IMR-90 (cell line): ENCODE data around the gene DOK1. TPM values are rescaled to one million over a fixed set of nuclear protein-coding genes. Genes with fewer than 3 reads are reported as not detected.

Experiments used
- ATAC-seq: fragments of 200-7000 bp; cut with Tn5 transposase; 2 replicates; pipeline ENCODE4 v1.9.1; 2020; ENCODE audit warnings: low read depth, mild to moderate bottlenecking, moderate library complexity
- BruUV-seq: library from RNA; stranded (reverse); fragments of 400-500 nt; replicated peaks from 2 replicates; lab custom pipeline; 2021; lab: Mats Ljungman, UMichigan
- CTCF ChIA-PET: fragments of 300-600 bp; formaldehyde crosslinking; extraction: SDS; loops from one replicate; lab custom pipeline; 2021; ENCODE audit warnings: antibody characterized with exemption; lab: Yijun Ruan, JAX
- POLR2A ChIA-PET: fragments of 300-600 bp; sonication (Branson Sonifier 250); formaldehyde crosslinking; loops from one replicate; lab custom pipeline; 2022; ENCODE audit warnings: antibody characterized with exemption; ENCODE audit not compliant: unreplicated experiment; lab: Charles Lee
- DNase-seq: peaks from one replicate; pipeline ENCODE4 v3.0.0; 2013
- H2AFZ ChIP-seq: replicated peaks from 2 replicates; pipeline ENCODE3; 2013; ENCODE audit warnings: low read length, mild to moderate bottlenecking; ENCODE audit not compliant: poor library complexity
- H2AK5ac ChIP-seq: 2 replicates; pipeline ENCODE4 v1.6.1; 2013; ENCODE audit warnings: low read depth, low read length, inconsistent platforms
- H2AK9ac ChIP-seq: replicated peaks from 2 replicates; pipeline ENCODE3; 2013; ENCODE audit warnings: mild to moderate bottlenecking, low read depth, low read length, moderate library complexity; ENCODE audit not compliant: poor library complexity
- H2BK120ac ChIP-seq: 2 replicates; pipeline ENCODE4 v1.6.1; 2013; ENCODE audit warnings: low read depth, low read length, inconsistent platforms
- H2BK15ac ChIP-seq: 3 replicates; pipeline ENCODE4 v1.6.1; 2013; ENCODE audit warnings: low read depth, low read length, inconsistent platforms
- H2BK20ac ChIP-seq: 2 replicates; pipeline ENCODE4 v1.6.1; 2013; ENCODE audit warnings: low read depth, mild to moderate bottlenecking, inconsistent platforms, low read length, moderate library complexity
- H2BK5ac ChIP-seq: 2 replicates; pipeline ENCODE4 v1.6.1; 2013; ENCODE audit warnings: mild to moderate bottlenecking, low read depth, low read length, inconsistent platforms; ENCODE audit not compliant: poor library complexity, severe bottlenecking
- H3K14ac ChIP-seq: replicated peaks from 2 replicates; pipeline ENCODE4 v1.6.1; 2013; ENCODE audit warnings: low read depth, low read length, inconsistent platforms
- H3K18ac ChIP-seq: 2 replicates; pipeline ENCODE4 v1.6.1; 2013; ENCODE audit warnings: low read depth, low read length, control low read depth
- H3K23ac ChIP-seq: 2 replicates; pipeline ENCODE4 v1.6.1; 2013; ENCODE audit warnings: low read depth, low read length, inconsistent platforms
- H3K27ac ChIP-seq: 2 replicates; pipeline ENCODE4 v1.5.1; 2013; ENCODE audit warnings: mild to moderate bottlenecking, control low read depth, low read length; ENCODE audit not compliant: insufficient read depth
- H3K27me3 ChIP-seq: 2 replicates; pipeline ENCODE4 v1.6.1; 2013; ENCODE audit warnings: low read length; ENCODE audit not compliant: control insufficient read depth, insufficient read depth
- H3K36me3 ChIP-seq: 2 replicates; pipeline ENCODE4 v1.6.1; 2013; ENCODE audit warnings: low read length, mixed read lengths; ENCODE audit not compliant: control insufficient read depth, insufficient read depth
- H3K4ac ChIP-seq: 2 replicates; pipeline ENCODE4 v1.6.1; 2013; ENCODE audit warnings: low read depth, low read length, inconsistent platforms
- H3K4me1 ChIP-seq: 2 replicates; pipeline ENCODE4 v1.6.1; 2013; ENCODE audit warnings: low read length, mixed read lengths; ENCODE audit not compliant: control insufficient read depth, insufficient read depth
- H3K4me2 ChIP-seq: 2 replicates; pipeline ENCODE4 v1.6.1; 2013; ENCODE audit warnings: low read depth, mild to moderate bottlenecking, control low read depth, low read length, moderate library complexity
- H3K4me3 ChIP-seq: 2 replicates; pipeline ENCODE4 v1.5.1; 2013; ENCODE audit warnings: low read depth, mild to moderate bottlenecking, control low read depth, low read length, moderate library complexity; ENCODE audit not compliant: insufficient read depth
- H3K56ac ChIP-seq: 2 replicates; pipeline ENCODE4 v1.6.1; 2013; ENCODE audit warnings: low read length, inconsistent platforms; ENCODE audit not compliant: insufficient read depth; ENCODE audit errors: extremely low read depth
- H3K79me1 ChIP-seq, 2 experiments: 2 replicates each; pipeline ENCODE4 v1.6.1; 2013; ENCODE audit warnings: low read length in 2 of 2, inconsistent platforms in 1 of 2, low read depth in 1 of 2
- H3K9ac ChIP-seq: 2 replicates; pipeline ENCODE4 v1.6.1; 2013; ENCODE audit warnings: low read depth, low read length, control low read depth
- H3K9me1 ChIP-seq: 2 replicates; pipeline ENCODE4 v1.6.1; 2013; ENCODE audit warnings: low read length, inconsistent platforms; ENCODE audit not compliant: insufficient read depth
- H3K9me3 ChIP-seq: 2 replicates; pipeline ENCODE4 v1.6.1; 2013; ENCODE audit warnings: low read length; ENCODE audit not compliant: control insufficient read depth, insufficient read depth
- H4K20me1 ChIP-seq: 2 replicates; pipeline ENCODE4 v1.6.1; 2013; ENCODE audit warnings: low read length, inconsistent platforms; ENCODE audit not compliant: insufficient read depth
- H4K5ac ChIP-seq: 2 replicates; pipeline ENCODE4 v1.6.1; 2013; ENCODE audit warnings: mild to moderate bottlenecking, low read depth, low read length, control low read depth
- H4K8ac ChIP-seq, 2 experiments: 2 replicates each; pipeline ENCODE4 v1.6.1; 2013; ENCODE audit warnings: low read depth in 2 of 2, low read length in 2 of 2, control low read depth in 1 of 2, inconsistent platforms in 1 of 2
- H4K91ac ChIP-seq: 2 replicates; pipeline ENCODE4 v1.6.1; 2013; ENCODE audit warnings: low read depth, low read length, inconsistent platforms; ENCODE audit not compliant: insufficient read depth
- BHLHE40 ChIP-seq: fragments of 150-350 bp; IDR thresholded peaks from 2 replicates; pipeline ENCODE4 v1.6.1; 2016; ENCODE audit warnings: mild to moderate bottlenecking, low read depth, low read length
- CEBPB ChIP-seq: IDR thresholded peaks from 2 replicates; pipeline ENCODE4 v1.6.1; 2012; ENCODE audit warnings: low read depth, low read length, improper control_type of control experiment
- CHD1 ChIP-seq: IDR thresholded peaks from 2 replicates; pipeline ENCODE4 v1.6.1; 2012; ENCODE audit warnings: low read depth, low read length, improper control_type of control experiment
- ELK1 ChIP-seq: fragments of 150-350 bp; IDR thresholded peaks from 2 replicates; pipeline ENCODE4 v1.6.1; 2016; ENCODE audit warnings: low read depth, mild to moderate bottlenecking, low read length, moderate library complexity, borderline replicate concordance
- MXI1 ChIP-seq: IDR thresholded peaks from 2 replicates; pipeline ENCODE4 v1.6.1; 2012; ENCODE audit warnings: low read depth, mild to moderate bottlenecking, low read length, moderate library complexity, borderline replicate concordance
- POLR2A ChIP-seq: IDR thresholded peaks from 2 replicates; pipeline ENCODE4 v1.6.1; 2012; ENCODE audit warnings: mild to moderate bottlenecking, low read depth, low read length
- SMC3 ChIP-seq: fragments of 150-350 bp; IDR thresholded peaks from 2 replicates; pipeline ENCODE4 v1.6.1; 2016; ENCODE audit warnings: low read depth, mild to moderate bottlenecking, antibody characterized with exemption, low read length, moderate library complexity
- WGBS, 2 experiments: methylation state at CpG; one replicate each; pipeline versions ENCODE4 v1.1.5 to v1.1.7; 2013; ENCODE audit warnings: missing lambda C conversion rate in 2 of 2; ENCODE audit not compliant: insufficient read length in 1 of 2; ENCODE audit errors: extremely low coverage in 2 of 2; 5-methylcytosine and 5-hydroxymethylcytosine counted together
- dilution Hi-C: fragments of 300-500 bp; cut with HindIII; formaldehyde crosslinking; loops from one replicate; pipeline ENCODE4 v1.14.3; 2018; ENCODE audit warnings: low sequenced_read_pairs; ENCODE audit not compliant: unreplicated experiment
- in situ Hi-C: fragments of 300-500 bp; cut with MboI; formaldehyde crosslinking; loops from 3 replicates; pipeline ENCODE4 v1.14.3; 2019; ENCODE audit warnings: low sequenced_read_pairs, inconsistent platforms, mixed read lengths
- intact Hi-C: fragments of 100-400 bp; cut with micrococcal nuclease; formaldehyde crosslinking; loops from 2 replicates; pipeline ENCODE4 v1.10.0; 2022
- polyA plus RNA-seq, 3 experiments: library from polyadenylated mRNA; depleted of rRNA; stranded (reverse); fragments of >200 nt; gene quantifications; 2 replicates each; pipeline ENCODE4 v1.2.3, GENCODE V29; 2012; ENCODE audit warnings: low replicate concordance in 1 of 3
- total RNA-seq: library from RNA; depleted of rRNA; stranded (reverse); fragments of >200 nt; gene quantifications from 2 replicates; pipeline ENCODE4 v1.2.3, GENCODE V29; 2012

Gene DOK1
- total and polyA plus RNA-seq, 2 of the 4 experiments (the other 2 are of a cell fraction), result 15.4 to 17.6 TPM

DNA sequence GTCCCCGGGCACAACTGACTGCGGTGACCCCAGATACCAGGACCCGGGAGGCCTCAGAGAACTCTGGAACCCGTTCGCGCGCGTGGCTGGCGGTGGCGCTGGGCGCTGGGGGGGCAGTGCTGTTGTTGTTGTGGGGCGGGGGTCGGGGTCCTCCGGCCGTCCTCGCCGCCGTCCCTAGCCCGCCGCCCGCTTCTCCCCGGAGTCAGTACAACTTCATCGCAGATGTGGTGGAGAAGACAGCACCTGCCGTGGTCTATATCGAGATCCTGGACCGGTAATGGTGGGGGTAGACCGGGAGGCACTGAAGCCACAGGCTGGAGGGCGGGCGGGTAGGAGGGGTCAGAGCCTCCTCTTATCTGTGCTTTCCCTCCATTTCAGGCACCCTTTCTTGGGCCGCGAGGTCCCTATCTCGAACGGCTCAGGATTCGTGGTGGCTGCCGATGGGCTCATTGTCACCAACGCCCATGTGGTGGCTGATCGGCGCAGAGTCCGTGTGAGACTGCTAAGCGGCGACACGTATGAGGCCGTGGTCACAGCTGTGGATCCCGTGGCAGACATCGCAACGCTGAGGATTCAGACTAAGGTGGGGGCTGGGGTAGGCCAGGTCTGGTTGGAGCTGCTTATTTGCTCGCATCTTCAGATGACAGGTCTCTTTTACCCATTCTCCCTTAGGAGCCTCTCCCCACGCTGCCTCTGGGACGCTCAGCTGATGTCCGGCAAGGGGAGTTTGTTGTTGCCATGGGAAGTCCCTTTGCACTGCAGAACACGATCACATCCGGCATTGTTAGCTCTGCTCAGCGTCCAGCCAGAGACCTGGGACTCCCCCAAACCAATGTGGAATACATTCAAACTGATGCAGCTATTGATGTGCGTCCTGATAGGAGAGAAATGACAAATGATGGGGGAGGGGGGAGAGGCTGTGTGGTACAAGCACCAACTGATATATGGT, 24.0 kb upstream of the DOK1 start:
- in situ Hi-C loops (no loop called here), intact Hi-C loops (no loop called here), dilution Hi-C loops (no loop called here)
- ChIA-PET CTCF (interaction anchor here (0.6 to 3.0 kb wide), 2 partner anchors 58 to 110 kb away, joined by 3 to 14 read pairs; no protein-coding TSS in a partner anchor), POLR2A (no interaction called here)
- H3K36me3 ChIP-seq, result peaks cover 43% of the 10 kb centered on the region
- H3K9me1 ChIP-seq, result peaks cover 19% of the 10 kb centered on the region
- H2BK15ac ChIP-seq, result peak overlapping the region; percentile 10; the same call in 1 of the 3 replicates
- H4K20me1 ChIP-seq, result peaks cover 13% of the 10 kb centered on the region
- H3K56ac ChIP-seq, result peak overlapping the region; percentile 50; the same call in 1 of the 2 replicates
- 0 out of 2 replicates have a peak overlapping the region, but pooled peaks have one; percentile 11 for H4K5ac ChIP-seq
- H3K9me3 ChIP-seq, result no peaks in the 10 kb centered on the region
- peaks cover 12% of the 10 kb centered on the region for H3K4me1 ChIP-seq
- peak overlapping the region; percentile 89 for H3K4ac ChIP-seq
- peak overlapping the region; percentile 97 for H3K14ac ChIP-seq
- BruUV-seq, result no TSS peak
- ATAC-seq, result peak; percentile 39
- H3K27ac ChIP-seq, result peak overlapping the region; percentile 85
- no peaks in the 10 kb centered on the region for H3K27me3 ChIP-seq
- peak overlapping the region; percentile 92 for H3K23ac ChIP-seq
- H3K79me1 ChIP-seq, result peaks cover 32 to 57% of the 10 kb centered on the region in 2 experiments
- peak overlapping the region; percentile 54 for H4K91ac ChIP-seq
- H2BK5ac ChIP-seq, result peak overlapping the region; percentile 88
- H4K8ac ChIP-seq, result peak overlapping the region; percentile 27 to 71; a peak in 3 of 4 replicates
- peak overlapping the region; percentile 90 for H3K4me2 ChIP-seq
- peak overlapping the region; percentile 58 for H3K4me3 ChIP-seq
- H2AK9ac ChIP-seq, result peak overlapping the region; percentile 100
- TF ChIP-seq MXI1 (peak; percentile 52; the same call in 1 of the 2 replicates), BHLHE40 (no peak), SMC3 (no peak), POLR2A (no peak), CEBPB (no peak), ELK1 (no peak), CHD1 (no peak)
- peak overlapping the region; percentile 4; the same call in 1 of the 2 replicates for H3K18ac ChIP-seq
- WGBS, 2 experiments, result 0% methylated on average over 5 of the region's 54 CpGs; no CpG with 5 or more reads in 1 of the 2 experiments
- H2BK120ac ChIP-seq, result peak overlapping the region; percentile 77
- no peak overlapping the region; the same call in 1 of the 2 replicates for H2BK20ac ChIP-seq
- H2AK5ac ChIP-seq, result peak overlapping the region; percentile 61
- H2AFZ ChIP-seq, result peak overlapping the region; percentile 99
- DNase-seq, result peak; percentile 52
- H3K9ac ChIP-seq, result peak overlapping the region; percentile 90
